Aorta (tissue), 5 donors: ENCODE results near the gene TMEM208. TPM values are rescaled to one million over a fixed set of nuclear protein-coding genes. Genes with fewer than 3 reads are reported as not detected.
A peak's percentile ranks its signal among the peaks of the same experiment; 100 is the strongest.

Experiments
- ATAC-seq: fragments of 200-7000 bp; cut with Tn5 transposase; one replicate; pipeline ENCODE4 v1.9.1; 2022; ENCODE audit warnings: moderate library complexity; ENCODE audit not compliant: low FRiP score
- DNase-seq, 2 donors: peaks; one replicate each; pipeline ENCODE4 v3.0.0-alpha.2; 2020
- H3K27ac ChIP-seq, 2 donors: one replicate each; pipeline ENCODE4 v1.5.1; 2013; ENCODE audit warnings: low read length in 2 of 2, mild to moderate bottlenecking in 2 of 2, moderate library complexity in 2 of 2, control low read depth in 1 of 2, inconsistent platforms in 1 of 2, low read depth in 1 of 2
- H3K27me3 ChIP-seq, 2 donors: one replicate each; pipeline ENCODE4 v1.6.1; 2013; ENCODE audit warnings: control low read depth in 1 of 2, low read length in 1 of 2, mild to moderate bottlenecking in 1 of 2, moderate library complexity in 1 of 2; ENCODE audit not compliant: insufficient read depth in 2 of 2, control insufficient read depth in 1 of 2
- H3K36me3 ChIP-seq, 2 donors: one replicate each; pipeline ENCODE4 v1.6.1; 2013; ENCODE audit warnings: control low read depth in 1 of 2, low read length in 1 of 2, mild to moderate bottlenecking in 1 of 2; ENCODE audit not compliant: insufficient read depth in 2 of 2, control insufficient read depth in 1 of 2
- H3K4me1 ChIP-seq, 2 donors: one replicate each; pipeline ENCODE4 v1.6.1; 2013; ENCODE audit warnings: low read length in 2 of 2, control low read depth in 1 of 2, mild to moderate bottlenecking in 1 of 2, moderate library complexity in 1 of 2; ENCODE audit not compliant: insufficient read depth in 2 of 2, control insufficient read depth in 1 of 2
- H3K4me3 ChIP-seq, 2 donors: one replicate each; pipeline ENCODE4 v1.5.1; 2013; ENCODE audit warnings: low read length in 2 of 2, control low read depth in 1 of 2, mild to moderate bottlenecking in 1 of 2
- H3K9me3 ChIP-seq: one replicate; pipeline ENCODE4 v1.6.1; 2013; ENCODE audit warnings: mild to moderate bottlenecking, low read length; ENCODE audit not compliant: control insufficient read depth
- WGBS, 2 donors: extraction: QIAGEN DNeasy Blood & Tissue Kit; methylation state at CpG; one replicate each; pipeline ENCODE4 v1.1.7; 2013; 5-methylcytosine and 5-hydroxymethylcytosine counted together
- intact Hi-C, 2 donors: fragments of 100-400 bp; cut with DNase I; formaldehyde crosslinking; loops; one replicate each; pipeline versions ENCODE4 v1.14.2 to v1.15.0; 2022
- long read RNA-seq, 2 donors: library from polyadenylated mRNA; unstranded; transcript quantifications; one replicate each; pipeline ENCODE4 v2.0.0, GENCODE V29; 2020 to 2021
- polyA plus RNA-seq, 2 donors: library from polyadenylated mRNA; stranded (reverse); fragments of 200-250 nt; gene quantifications; one replicate each; pipeline ENCODE4 v1.2.3, GENCODE V29; 2013
- total RNA-seq, 2 donors: library from RNA; stranded (reverse); fragmentation: NEBNext Ultra II Directional; extraction: Animal tissue kit (Norgen Biotek cat#: 25700); gene quantifications; one replicate each; pipeline ENCODE4 v1.2.1, GENCODE V29; 2021
- donor health status: healthy with polysubstance abuse.
- donor health status: Bipolar disorder and iron deficiency.
- donor health status: DM: no; HTN: no; CAD: no.
- donor health status: DM: no; HTN: no; CAD: no.
- donor health status: DM: yes; HTN: yes; CAD: no.

The TMEM208 gene
- total RNA-seq: 10 to 100 TPM; 24.7 to 33.1 TPM
- polyA plus RNA-seq: 10 to 100 TPM; 60.6 to 64.6 TPM
- long read RNA-seq, donor 1, transcript TMEM208-201 (6 exons, 793 nt): major isoform, 11 of 16 reads
- long read RNA-seq, donor 1, partial matches to known transcripts: 1 of 16 reads
- long read RNA-seq, donor 1, other reads (novel, unspliced or antisense): 1 of 16 reads
- long read RNA-seq, donor 2, transcript TMEM208-201 (6 exons, 793 nt): major isoform, 10 of 12 reads
- long read RNA-seq, donor 2, partial matches to known transcripts: 2 of 12 reads
- long read RNA-seq, donor 2, other reads (novel, unspliced or antisense): 0 of 12 reads

- ATAC-seq: peak; percentile 97
- intact Hi-C loops: loop anchor here in 1 of 2 donors (5.0 kb wide), 1 partner anchor 35 kb away; the partner anchor contains the start of genes E2F4 and EXOC3L1
- no peaks in the 10 kb centered on the region for H3K9me3 ChIP-seq
- H3K4me3 ChIP-seq: peak within 1 kb of the TSS; percentile 77
- peak within 1 kb of the TSS in 1 of 2 donors; percentile 48 for H3K27ac ChIP-seq
- 0% methylated on average over 36 to 46 of the region's 46 CpGs for WGBS, 2 donors
- H3K4me1 ChIP-seq: no peaks in the 10 kb centered on the region
- peaks cover 0 to 4% of the 10 kb centered on the region in 2 donors for H3K36me3 ChIP-seq
- H3K27me3 ChIP-seq: no peaks in the 10 kb centered on the region
- peak; percentile 98 to 99 for DNase-seq
These were observed at the start of gene TMEM208 for GRCh38 chr16:67226804-67227566. TSS of gene TMEM208 (plus strand) at chr16:67227130. CDS start at chr16:67227219, 89 bp downstream.

- DNase-seq (peak; percentile 73 to 85), ATAC-seq (peak; percentile 20)
- peaks cover 0 to 2% of the 10 kb centered on the region in 2 donors for H3K27me3 ChIP-seq
- no peaks in the 10 kb centered on the region for H3K4me1 ChIP-seq
- intact Hi-C loops: no loop called here
- H3K9me3 ChIP-seq: no peaks in the 10 kb centered on the region
- H3K27ac ChIP-seq: no peak overlapping the region
- no peak overlapping the region for H3K4me3 ChIP-seq
- 5 to 6% methylated on average over 63 to 73 of the region's 73 CpGs for WGBS, 2 donors
- H3K36me3 ChIP-seq: no peaks in the 10 kb centered on the region
These were observed 48.9 kb upstream of the TMEM208 start for GRCh38 chr16:67177743-67178699.

- no peaks in the 10 kb centered on the region for H3K36me3 ChIP-seq
- H3K27me3 ChIP-seq: peaks cover 0 to 2% of the 10 kb centered on the region in 2 donors
- H3K4me3 ChIP-seq: no peak overlapping the region
- no peak for ATAC-seq
- intact Hi-C loops: loop anchor here (10.0 kb wide), 2 partner anchors 205 to 285 kb away; no protein-coding TSS in a partner anchor
- peak in 1 of 2 donors; percentile 75 for DNase-seq
- 91 to 92% methylated on average over 13 of the region's 13 CpGs for WGBS, 2 donors
- H3K27ac ChIP-seq: no peak overlapping the region
- no peaks in the 10 kb centered on the region for H3K4me1 ChIP-seq
- H3K9me3 ChIP-seq: no peaks in the 10 kb centered on the region
These were observed 47.4 kb upstream of the TMEM208 start for GRCh38 chr16:67179421-67180080.

GRCh38 chr16:67180166-67180565, 46.8 kb upstream of the TMEM208 start:
- Histone ChIP-seq H3K36me3 (no peaks in the 10 kb centered on the region), H3K27ac (no peak overlapping the region), H3K27me3 (peaks cover 0 to 2% of the 10 kb centered on the region in 2 donors), H3K9me3 (no peaks in the 10 kb centered on the region), H3K4me3 (no peak overlapping the region), H3K4me1 (no peaks in the 10 kb centered on the region)
- 90 to 93% methylated on average over 16 of the region's 16 CpGs for WGBS, 2 donors
- intact Hi-C loops: loop anchor here (10.0 kb wide), 2 partner anchors 205 to 285 kb away; no protein-coding TSS in a partner anchor
- DNase-seq: peak in 1 of 2 donors; percentile 75
- ATAC-seq: no peak

GRCh38 chr16:67181346-67181745, 45.6 kb upstream of the TMEM208 start:
- Histone ChIP-seq H3K9me3 (no peaks in the 10 kb centered on the region), H3K4me1 (no peaks in the 10 kb centered on the region), H3K4me3 (no peak overlapping the region), H3K36me3 (no peaks in the 10 kb centered on the region), H3K27ac (no peak overlapping the region), H3K27me3 (peaks cover 0 to 2% of the 10 kb centered on the region in 2 donors)
- ATAC-seq: no peak
- DNase-seq: peak in 1 of 2 donors; percentile 87
- WGBS, 2 donors: 6 to 8% methylated on average over 2 of the region's 2 CpGs
- intact Hi-C loops: loop anchor here (10.0 kb wide), 2 partner anchors 207 to 287 kb away; no protein-coding TSS in a partner anchor

GRCh38 chr16:67182288-67182687, 44.6 kb upstream of the TMEM208 start:
- no peaks in the 10 kb centered on the region for H3K4me1 ChIP-seq
- H3K27ac ChIP-seq: no peak overlapping the region
- H3K4me3 ChIP-seq: no peak overlapping the region
- DNase-seq: no peak
- intact Hi-C loops: loop anchor here (10.0 kb wide), 2 partner anchors 207 to 287 kb away; no protein-coding TSS in a partner anchor
- ATAC-seq: no peak
- WGBS, 2 donors: 81 to 88% methylated on average over 2 of the region's 2 CpGs
- H3K36me3 ChIP-seq: no peaks in the 10 kb centered on the region
- H3K9me3 ChIP-seq: no peaks in the 10 kb centered on the region
- peaks cover 0 to 2% of the 10 kb centered on the region in 2 donors for H3K27me3 ChIP-seq

- H3K4me1 ChIP-seq: no peaks in the 10 kb centered on the region
- peak in 1 of 2 donors; percentile 47 for DNase-seq
- no peaks in the 10 kb centered on the region for H3K9me3 ChIP-seq
- no peaks in the 10 kb centered on the region for H3K27me3 ChIP-seq
- H3K36me3 ChIP-seq: no peaks in the 10 kb centered on the region
- no peak overlapping the region for H3K27ac ChIP-seq
- H3K4me3 ChIP-seq: no peak overlapping the region
- intact Hi-C loops: loop anchor here (10.0 kb wide), 2 partner anchors 208 to 288 kb away; no protein-coding TSS in a partner anchor
- no peak for ATAC-seq
- 7 to 8% methylated on average over 11 of the region's 11 CpGs for WGBS, 2 donors
These were observed 43.7 kb upstream of the TMEM208 start for GRCh38 chr16:67183284-67183626.
